HCT116 (cell line): Measurements from ENCODE around the gene LYRM4.

ENCODE experiments used
- CBX3 ChIP-seq: IDR thresholded peaks from 2 replicates; pipeline ENCODE4 v1.6.1; 2012; ENCODE audit warnings: low read depth
- EGR1 ChIP-seq: IDR thresholded peaks from 2 replicates; pipeline ENCODE4 v1.6.1; 2012; ENCODE audit warnings: low read depth
- FOSL1 ChIP-seq: IDR thresholded peaks from 2 replicates; pipeline ENCODE4 v1.6.1; 2012; ENCODE audit warnings: low read depth
- JUND ChIP-seq: IDR thresholded peaks from 2 replicates; pipeline ENCODE4 v1.6.1; 2012
- POLR2A ChIP-seq: IDR thresholded peaks from 2 replicates; pipeline ENCODE4 v1.7.0; 2011; ENCODE audit warnings: borderline replicate concordance; ENCODE audit not compliant: insufficient read depth, insufficient read length; ENCODE audit errors: extremely low read depth
- POLR2AphosphoS5 ChIP-seq: IDR thresholded peaks from 2 replicates; pipeline ENCODE4 v1.6.1; 2011; ENCODE audit warnings: mild to moderate bottlenecking, low read depth, low read length, moderate library complexity
- SP1 ChIP-seq: IDR thresholded peaks from 2 replicates; pipeline ENCODE4 v1.6.1; 2012; ENCODE audit warnings: low read depth
- TF ChIP-seq, protein P1 (sequence below), 3 experiments: fragments of 200-600 bp in 1 of 3; sonication (generic) in 1 of 3; IDR thresholded peaks in 2 of 3; conservative IDR thresholded peaks in 1 of 3; 2 replicates each; pipeline ENCODE4 v1.5.1; 2012 to 2017; ENCODE audit warnings: low read depth in 2 of 3, low read length in 2 of 3, antibody characterized with exemption in 1 of 3, borderline replicate concordance in 1 of 3, control low read depth in 1 of 3, mild to moderate bottlenecking in 1 of 3, mixed read lengths in 1 of 3, mixed run types in 1 of 3, moderate library complexity in 1 of 3; ENCODE audit not compliant: insufficient read depth in 1 of 3
- TF ChIP-seq, protein P2 (sequence below): IDR thresholded peaks from 2 replicates; pipeline ENCODE4 v1.6.1; 2011; ENCODE audit warnings: mild to moderate bottlenecking, low read length, moderate library complexity; ENCODE audit not compliant: insufficient replicate concordance; ENCODE audit errors: extremely low read depth

DNA sequence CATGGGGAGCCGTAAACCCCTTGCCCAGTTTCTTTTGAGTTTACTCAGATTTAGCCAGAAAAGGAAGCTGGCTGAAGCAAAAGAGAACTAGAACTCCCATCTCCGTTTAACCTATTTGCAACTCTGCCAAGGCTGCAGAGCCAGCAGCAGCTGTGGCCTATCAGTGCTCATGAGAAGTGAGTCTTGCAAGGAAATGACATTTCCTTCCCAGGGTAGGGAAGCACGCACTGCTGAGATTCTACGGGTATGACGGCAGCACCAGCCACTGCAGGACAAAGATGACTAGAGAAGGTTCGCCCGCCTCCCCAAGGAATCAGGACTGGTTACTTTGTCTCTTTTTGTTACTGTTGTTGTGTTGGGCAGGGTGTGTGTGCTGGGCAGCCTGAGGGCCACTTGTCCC, 128.0 kb downstream of the LYRM4 start:
- TF ChIP-seq, protein P1, sequence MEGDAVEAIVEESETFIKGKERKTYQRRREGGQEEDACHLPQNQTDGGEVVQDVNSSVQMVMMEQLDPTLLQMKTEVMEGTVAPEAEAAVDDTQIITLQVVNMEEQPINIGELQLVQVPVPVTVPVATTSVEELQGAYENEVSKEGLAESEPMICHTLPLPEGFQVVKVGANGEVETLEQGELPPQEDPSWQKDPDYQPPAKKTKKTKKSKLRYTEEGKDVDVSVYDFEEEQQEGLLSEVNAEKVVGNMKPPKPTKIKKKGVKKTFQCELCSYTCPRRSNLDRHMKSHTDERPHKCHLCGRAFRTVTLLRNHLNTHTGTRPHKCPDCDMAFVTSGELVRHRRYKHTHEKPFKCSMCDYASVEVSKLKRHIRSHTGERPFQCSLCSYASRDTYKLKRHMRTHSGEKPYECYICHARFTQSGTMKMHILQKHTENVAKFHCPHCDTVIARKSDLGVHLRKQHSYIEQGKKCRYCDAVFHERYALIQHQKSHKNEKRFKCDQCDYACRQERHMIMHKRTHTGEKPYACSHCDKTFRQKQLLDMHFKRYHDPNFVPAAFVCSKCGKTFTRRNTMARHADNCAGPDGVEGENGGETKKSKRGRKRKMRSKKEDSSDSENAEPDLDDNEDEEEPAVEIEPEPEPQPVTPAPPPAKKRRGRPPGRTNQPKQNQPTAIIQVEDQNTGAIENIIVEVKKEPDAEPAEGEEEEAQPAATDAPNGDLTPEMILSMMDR (IDR thresholded peaks at IDR 0.05 in 2 of 3, conservative IDR thresholded peaks at IDR 0.05 in 1 of 3; ENCODE audit: borderline replicate concordance in 1 of 3, insufficient read depth in 1 of 3, low read depth in 2 of 3, low read length in 2 of 3): no peak
- TF ChIP-seq, protein P2, sequence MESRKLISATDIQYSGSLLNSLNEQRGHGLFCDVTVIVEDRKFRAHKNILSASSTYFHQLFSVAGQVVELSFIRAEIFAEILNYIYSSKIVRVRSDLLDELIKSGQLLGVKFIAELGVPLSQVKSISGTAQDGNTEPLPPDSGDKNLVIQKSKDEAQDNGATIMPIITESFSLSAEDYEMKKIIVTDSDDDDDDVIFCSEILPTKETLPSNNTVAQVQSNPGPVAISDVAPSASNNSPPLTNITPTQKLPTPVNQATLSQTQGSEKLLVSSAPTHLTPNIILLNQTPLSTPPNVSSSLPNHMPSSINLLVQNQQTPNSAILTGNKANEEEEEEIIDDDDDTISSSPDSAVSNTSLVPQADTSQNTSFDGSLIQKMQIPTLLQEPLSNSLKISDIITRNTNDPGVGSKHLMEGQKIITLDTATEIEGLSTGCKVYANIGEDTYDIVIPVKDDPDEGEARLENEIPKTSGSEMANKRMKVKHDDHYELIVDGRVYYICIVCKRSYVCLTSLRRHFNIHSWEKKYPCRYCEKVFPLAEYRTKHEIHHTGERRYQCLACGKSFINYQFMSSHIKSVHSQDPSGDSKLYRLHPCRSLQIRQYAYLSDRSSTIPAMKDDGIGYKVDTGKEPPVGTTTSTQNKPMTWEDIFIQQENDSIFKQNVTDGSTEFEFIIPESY: no peak
- TF ChIP-seq JUND (no peak), EGR1 (no peak), POLR2AphosphoS5 (no peak), POLR2A (no peak), CBX3 (no peak), SP1 (no peak), FOSL1 (no peak)
